ENCODE data around the gene EPB41.

DNA sequence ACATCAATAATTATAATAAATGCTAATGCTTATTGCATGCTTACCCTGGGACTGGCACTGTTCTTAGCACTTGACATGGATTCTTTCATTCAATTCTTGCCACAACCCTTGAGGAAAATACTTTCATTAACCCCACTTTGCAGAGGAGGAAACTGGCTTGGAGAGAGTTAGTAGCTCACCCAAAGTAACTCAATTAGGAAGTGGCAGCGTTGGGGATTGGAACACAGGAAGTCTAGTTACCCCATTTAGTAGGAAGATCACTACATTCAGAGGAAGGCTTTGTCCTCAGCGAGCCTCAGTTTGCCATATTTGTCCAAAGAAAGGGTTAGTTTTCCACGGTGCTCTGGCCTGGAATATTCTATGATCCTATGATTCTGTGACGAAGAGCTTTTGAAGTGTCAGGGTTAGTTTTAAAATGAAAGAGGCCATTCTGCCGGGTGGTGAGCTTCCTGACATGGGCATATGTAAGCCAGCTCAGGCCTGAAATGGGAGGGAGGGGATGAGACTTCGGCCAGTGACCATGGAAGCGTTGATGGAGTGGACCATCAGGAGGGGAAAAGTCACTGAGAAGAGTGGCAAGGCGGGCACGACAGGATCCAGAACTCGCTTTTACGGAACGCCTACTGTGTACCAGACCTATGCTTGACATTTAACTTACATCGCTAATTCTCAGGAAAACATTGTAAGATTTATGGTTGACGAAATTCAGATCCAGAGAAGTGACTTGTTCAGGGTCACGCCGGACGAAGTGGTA lies 28.2 kb upstream of the EPB41 start:
- no peak for TF ChIP-seq EP300 (IDR thresholded peaks at IDR 0.05; ENCODE audit: borderline replicate concordance in 1 of 2, low read depth in 1 of 2, low read length in 1 of 2)
- no peak for TF ChIP-seq CTCF (IDR thresholded peaks at IDR 0.05)
- no peak for TF ChIP-seq NRF1 (IDR thresholded peaks at IDR 0.05; ENCODE audit: low read depth, low read length)
- TF ChIP-seq CHD2 (IDR thresholded peaks at IDR 0.05; ENCODE audit: low read length, partially characterized antibody): no peak
- no peak for TF ChIP-seq YY1 (IDR thresholded peaks at IDR 0.05; ENCODE audit: low read depth)
- TF ChIP-seq, protein P1, sequence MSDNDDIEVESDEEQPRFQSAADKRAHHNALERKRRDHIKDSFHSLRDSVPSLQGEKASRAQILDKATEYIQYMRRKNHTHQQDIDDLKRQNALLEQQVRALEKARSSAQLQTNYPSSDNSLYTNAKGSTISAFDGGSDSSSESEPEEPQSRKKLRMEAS (IDR thresholded peaks at IDR 0.05; ENCODE audit: low read depth): no peak
- TF ChIP-seq POLR2AphosphoS5 (IDR thresholded peaks at IDR 0.05; ENCODE audit: low read depth, low read length): no peak
- TF ChIP-seq SIN3A (IDR thresholded peaks at IDR 0.05; ENCODE audit: borderline replicate concordance, low read depth, low read length): no peak
- no peak for TF ChIP-seq RFX5 (IDR thresholded peaks at IDR 0.05; ENCODE audit: low read length)

Data from SK-N-SH (cell line).